ENCODE data around the gene MEOX1.
"Not testable (repeated sequence)": the region's sequence is repeated elsewhere in the genome, so short reads cannot be mapped to it uniquely, and the experiment has no call there.

The MEOX1 gene

DNA sequence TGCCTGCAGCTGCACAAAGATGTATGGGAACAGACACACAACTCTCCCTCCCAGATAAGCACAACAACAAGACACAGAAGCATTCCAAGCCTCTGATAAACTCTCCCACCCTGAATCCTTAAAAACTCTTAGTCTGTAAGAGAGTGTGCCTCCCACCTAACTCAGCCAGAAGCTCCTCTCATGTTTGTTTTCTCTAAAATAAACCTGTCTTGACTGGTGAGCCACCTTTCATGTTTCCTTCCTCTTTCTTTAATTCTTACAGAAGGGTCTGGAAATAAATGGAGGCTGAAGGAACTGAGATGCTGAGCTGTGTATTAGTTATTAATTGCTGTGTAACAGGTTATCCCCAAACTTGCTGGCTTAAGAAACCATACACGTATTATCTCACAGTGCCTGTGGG, 57.2 kb downstream of the MEOX1 start:
- Histone ChIP-seq H3K4me1 (ENCODE audit: control insufficient read depth, insufficient read depth, low read length) (peaks cover 11% of the 10 kb centered on the region), H3K27ac (ENCODE audit: low read depth, low read length) (no peak overlapping the region), H3K27me3 (ENCODE audit: control insufficient read depth, insufficient read depth, low read length) (no peaks in the 10 kb centered on the region), H3K9ac (ENCODE audit: low read length) (no peak overlapping the region), H3K4me3 (ENCODE audit: low read length) (no peak overlapping the region), H3K36me3 (ENCODE audit: control insufficient read depth, insufficient read depth, low read length) (no peaks in the 10 kb centered on the region)

DNA sequence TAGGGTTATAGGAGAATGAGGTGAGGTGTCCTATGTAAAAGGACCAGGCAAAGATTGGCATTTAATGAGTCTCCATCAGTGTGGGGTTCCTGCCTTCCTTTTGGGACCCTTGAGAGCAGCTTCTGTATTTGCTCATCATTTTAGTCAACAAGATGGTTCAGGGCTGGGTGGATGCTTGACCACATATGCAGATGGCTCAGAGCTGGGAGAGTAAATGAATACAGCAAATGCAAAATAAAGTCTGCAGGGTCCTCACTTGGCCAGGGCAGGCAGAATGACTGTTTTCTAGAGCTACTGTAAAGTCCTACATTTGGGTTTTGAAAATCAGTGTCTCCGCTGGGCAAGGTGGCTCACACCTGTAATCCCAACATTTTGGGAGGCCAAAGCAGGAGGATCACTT, 58.4 kb downstream of the MEOX1 start:
- Histone ChIP-seq H3K9ac (ENCODE audit: low read length) (no peak overlapping the region), H3K27ac (ENCODE audit: low read depth, low read length) (no peak overlapping the region), H3K4me3 (ENCODE audit: low read length) (no peak overlapping the region), H3K27me3 (ENCODE audit: control insufficient read depth, insufficient read depth, low read length) (no peaks in the 10 kb centered on the region), H3K4me1 (ENCODE audit: control insufficient read depth, insufficient read depth, low read length) (peaks cover 14% of the 10 kb centered on the region), H3K36me3 (ENCODE audit: control insufficient read depth, insufficient read depth, low read length) (no peaks in the 10 kb centered on the region)

DNA sequence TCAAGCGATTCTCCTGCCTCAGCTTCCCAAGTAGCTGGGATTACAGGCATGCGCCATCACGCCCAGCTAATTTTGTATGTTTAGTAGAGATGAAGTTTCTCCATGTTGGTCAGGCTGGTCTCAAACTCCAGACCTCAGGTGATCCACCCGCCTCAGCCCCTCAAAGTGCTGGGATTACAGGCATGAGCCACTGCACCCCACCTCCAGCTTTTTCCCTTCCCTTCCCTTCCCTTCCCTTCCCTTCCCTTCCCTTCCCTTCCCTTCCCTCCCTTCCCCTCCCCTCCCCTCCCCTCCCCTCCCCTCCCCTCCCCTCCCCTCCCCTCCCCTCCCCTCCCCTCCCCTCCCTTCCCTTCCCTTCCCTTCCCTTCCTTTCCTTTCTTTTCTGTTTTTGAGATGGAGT, 59.2 kb downstream of the MEOX1 start:
- H3K27me3 ChIP-seq (ENCODE audit: control insufficient read depth, insufficient read depth, low read length); H3K9ac ChIP-seq (ENCODE audit: low read length); H3K36me3 ChIP-seq (ENCODE audit: control insufficient read depth, insufficient read depth, low read length); H3K27ac ChIP-seq (ENCODE audit: low read depth, low read length); H3K4me3 ChIP-seq (ENCODE audit: low read length): not testable (repeated sequence)
- H3K4me1 ChIP-seq (ENCODE audit: control insufficient read depth, insufficient read depth, low read length): peaks cover 14% of the 10 kb centered on the region

DNA sequence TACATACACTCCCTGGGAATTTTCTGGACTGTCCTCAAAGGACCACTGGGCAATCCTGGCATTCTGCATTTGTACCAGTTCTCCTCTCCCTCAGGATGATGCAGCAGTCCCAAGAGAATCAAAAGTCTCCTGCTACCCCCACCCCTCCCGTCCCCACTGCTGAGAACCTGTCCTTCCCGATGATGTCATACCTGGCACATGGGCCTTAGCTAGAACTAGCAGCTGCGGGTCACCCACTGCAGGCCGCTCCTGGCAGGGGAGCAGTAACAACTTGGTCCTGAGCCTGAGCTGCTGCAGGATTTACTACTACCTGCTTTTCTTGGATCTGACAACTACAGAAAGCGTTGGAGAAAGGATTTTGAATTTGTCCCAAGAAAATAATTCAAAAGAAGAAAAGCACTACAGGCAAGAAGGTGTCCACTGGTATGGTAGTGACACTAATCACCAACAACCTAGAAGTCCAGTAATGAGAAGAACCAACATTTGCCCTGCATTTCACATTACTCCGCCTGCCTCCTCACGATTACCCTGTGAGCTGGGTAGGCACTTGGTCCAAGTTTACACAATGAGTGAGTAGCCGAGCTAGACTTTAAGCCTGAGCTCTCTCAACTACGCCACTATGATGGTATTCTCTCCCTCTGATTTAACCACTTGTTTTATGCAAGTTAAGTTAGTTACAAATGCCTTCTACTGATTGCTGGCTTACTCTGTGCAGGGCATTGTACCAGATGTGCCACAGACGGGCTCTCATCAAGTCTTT, 60.3 kb downstream of the MEOX1 start:
- Histone ChIP-seq H3K4me1 (ENCODE audit: control insufficient read depth, insufficient read depth, low read length) (peaks cover 14% of the 10 kb centered on the region), H3K27me3 (ENCODE audit: control insufficient read depth, insufficient read depth, low read length) (no peaks in the 10 kb centered on the region), H3K4me3 (ENCODE audit: low read length) (no peak overlapping the region), H3K36me3 (ENCODE audit: control insufficient read depth, insufficient read depth, low read length) (no peaks in the 10 kb centered on the region), H3K27ac (ENCODE audit: low read depth, low read length) (peak overlapping the region; percentile 75), H3K9ac (ENCODE audit: low read length) (no peak overlapping the region)

DNA sequence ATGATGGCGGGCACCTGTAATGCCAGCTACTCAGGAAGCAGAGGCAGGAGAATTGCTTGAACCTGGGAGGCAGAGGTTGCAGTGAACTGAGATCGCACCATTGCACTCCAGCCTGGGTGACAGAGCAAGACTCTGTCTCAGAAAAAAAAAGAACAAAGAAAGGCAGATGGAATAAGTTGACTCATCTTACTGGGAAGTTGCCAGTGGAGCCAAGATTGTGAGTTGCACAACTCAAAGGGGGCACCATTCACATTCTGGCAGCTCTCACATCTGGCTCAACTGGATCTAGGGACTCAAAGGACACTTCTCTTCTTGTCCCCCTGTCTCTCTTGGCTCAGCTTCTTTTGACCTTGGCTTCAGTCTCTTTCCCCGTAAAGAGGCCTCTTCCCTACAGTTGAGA, 61.9 kb downstream of the MEOX1 start:
- H3K4me3 ChIP-seq (ENCODE audit: low read length): no peak overlapping the region
- H3K4me1 ChIP-seq (ENCODE audit: control insufficient read depth, insufficient read depth, low read length): peaks cover 14% of the 10 kb centered on the region
- H3K27me3 ChIP-seq (ENCODE audit: control insufficient read depth, insufficient read depth, low read length): no peaks in the 10 kb centered on the region
- no peak overlapping the region for H3K27ac ChIP-seq (ENCODE audit: low read depth, low read length)
- no peak overlapping the region for H3K9ac ChIP-seq (ENCODE audit: low read length)
- no peaks in the 10 kb centered on the region for H3K36me3 ChIP-seq (ENCODE audit: control insufficient read depth, insufficient read depth, low read length)

DNA sequence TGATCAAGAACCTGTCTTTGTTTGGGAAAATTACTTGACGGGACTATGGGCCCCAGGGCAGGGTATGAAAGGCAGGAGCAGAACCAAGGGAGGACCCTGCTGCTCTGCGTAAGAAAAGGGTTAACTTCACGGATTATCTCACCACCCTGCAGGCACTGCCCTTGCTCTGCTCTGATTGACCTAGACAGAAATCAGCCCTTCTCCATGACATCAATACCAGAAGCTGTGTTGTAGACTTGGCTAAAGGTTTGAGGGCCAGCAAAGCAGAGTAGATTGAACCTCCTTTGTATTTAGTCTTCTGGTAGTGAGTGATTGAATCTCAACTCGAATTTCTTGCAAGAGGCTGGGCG, 62.7 kb downstream of the MEOX1 start:
- Histone ChIP-seq H3K27me3 (ENCODE audit: control insufficient read depth, insufficient read depth, low read length) (no peaks in the 10 kb centered on the region), H3K36me3 (ENCODE audit: control insufficient read depth, insufficient read depth, low read length) (no peaks in the 10 kb centered on the region), H3K9ac (ENCODE audit: low read length) (no peak overlapping the region), H3K4me1 (ENCODE audit: control insufficient read depth, insufficient read depth, low read length) (peaks cover 14% of the 10 kb centered on the region), H3K4me3 (ENCODE audit: low read length) (no peak overlapping the region), H3K27ac (ENCODE audit: low read depth, low read length) (no peak overlapping the region)

DNA sequence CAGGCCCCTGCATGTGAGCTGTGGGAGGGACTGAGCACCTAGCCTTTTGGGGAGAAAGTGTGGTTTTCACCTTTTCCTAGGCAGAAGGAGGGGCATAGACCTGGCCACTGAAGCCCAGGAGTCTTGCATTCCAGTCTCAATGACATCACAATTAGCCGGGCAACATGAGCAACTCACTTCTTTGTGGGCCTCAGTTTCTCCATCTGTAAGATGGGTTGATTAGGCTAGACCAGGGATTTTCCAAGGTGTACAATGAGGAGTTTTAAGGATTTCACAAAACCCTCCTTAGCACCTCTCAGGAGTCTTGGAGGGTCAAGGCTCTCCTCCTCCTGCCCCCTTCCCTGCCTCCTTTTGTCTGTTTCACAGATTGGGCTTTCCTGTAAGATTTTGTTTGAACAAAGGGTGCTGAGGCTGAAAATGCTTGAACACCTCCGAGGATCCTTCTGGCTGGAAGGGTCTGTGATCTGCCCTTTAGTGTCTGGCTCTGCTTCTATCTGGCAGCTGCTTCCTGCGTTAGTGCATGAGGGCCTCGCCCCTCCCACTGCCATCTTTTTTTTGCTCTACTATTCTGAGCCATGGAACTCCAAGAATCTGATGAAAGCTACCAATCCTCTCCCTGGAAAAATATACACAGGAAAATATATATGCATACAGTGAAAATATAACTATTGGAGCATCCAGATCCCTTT, 63.2 kb downstream of the MEOX1 start:
- Histone ChIP-seq H3K9ac (ENCODE audit: low read length) (no peak overlapping the region), H3K27me3 (ENCODE audit: control insufficient read depth, insufficient read depth, low read length) (no peaks in the 10 kb centered on the region), H3K4me3 (ENCODE audit: low read length) (no peak overlapping the region), H3K27ac (ENCODE audit: low read depth, low read length) (no peak overlapping the region), H3K36me3 (ENCODE audit: control insufficient read depth, insufficient read depth, low read length) (no peaks in the 10 kb centered on the region), H3K4me1 (ENCODE audit: control insufficient read depth, insufficient read depth, low read length) (peaks cover 14% of the 10 kb centered on the region)

DNA sequence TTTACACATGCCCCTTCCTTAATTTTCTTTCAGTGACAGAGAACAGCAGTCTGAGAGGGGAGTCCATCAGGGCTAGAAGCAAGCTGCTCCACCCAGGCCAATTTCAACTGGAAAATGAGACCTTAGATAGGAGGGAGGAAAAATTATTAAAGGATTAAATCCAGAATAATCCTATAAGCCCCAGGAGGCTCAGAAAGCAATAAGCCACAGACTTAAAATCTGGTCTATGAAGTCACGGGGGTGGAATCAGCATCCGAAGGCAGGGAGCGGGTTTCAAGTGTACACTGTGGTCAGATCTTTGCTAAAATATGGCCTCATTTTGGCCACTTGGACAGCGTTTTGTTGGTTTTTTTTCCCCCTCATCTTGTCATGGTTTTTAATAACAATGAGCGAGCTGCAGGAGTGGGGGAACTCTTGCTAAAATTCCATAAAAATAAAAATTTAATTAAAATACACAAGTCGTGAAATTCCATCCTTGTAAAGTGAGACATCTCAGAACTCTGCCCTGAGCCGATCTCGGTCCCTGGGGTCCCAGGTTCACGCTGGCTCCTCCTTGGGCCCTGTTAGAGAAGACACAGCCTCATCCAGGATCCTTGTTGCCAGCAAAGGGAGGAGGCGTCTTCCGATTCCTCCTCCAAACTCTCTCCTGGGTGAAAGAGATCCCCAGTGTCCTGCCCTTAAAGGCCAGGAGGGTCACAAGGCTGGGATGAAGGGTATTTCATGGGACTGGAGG, 63.9 kb downstream of the MEOX1 start:
- Histone ChIP-seq H3K27ac (ENCODE audit: low read depth, low read length) (no peak overlapping the region), H3K4me3 (ENCODE audit: low read length) (no peak overlapping the region), H3K4me1 (ENCODE audit: control insufficient read depth, insufficient read depth, low read length) (peaks cover 14% of the 10 kb centered on the region), H3K9ac (ENCODE audit: low read length) (no peak overlapping the region), H3K27me3 (ENCODE audit: control insufficient read depth, insufficient read depth, low read length) (no peaks in the 10 kb centered on the region), H3K36me3 (ENCODE audit: control insufficient read depth, insufficient read depth, low read length) (no peaks in the 10 kb centered on the region)

DNA sequence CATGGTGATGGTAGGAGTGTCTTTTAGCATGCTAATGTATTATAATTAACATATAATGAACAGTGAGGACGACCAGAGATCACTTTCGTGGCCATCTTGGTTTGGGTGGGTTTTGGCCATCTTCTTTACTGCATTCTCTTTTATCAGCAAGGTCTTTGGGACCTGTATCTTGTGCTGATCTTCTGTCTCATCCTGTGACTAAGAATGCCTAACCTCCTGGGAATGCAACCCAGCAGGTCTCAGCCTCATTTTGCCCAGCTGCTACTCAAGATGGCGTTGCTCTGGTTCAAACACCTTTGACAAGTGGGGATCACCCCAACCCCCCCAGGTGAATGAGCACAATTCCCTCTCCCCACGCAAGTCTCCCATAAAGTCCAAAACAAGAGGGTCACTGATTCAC, 66.3 kb downstream of the MEOX1 start:
- no peak overlapping the region for H3K27ac ChIP-seq (ENCODE audit: low read depth, low read length)
- H3K4me1 ChIP-seq (ENCODE audit: control insufficient read depth, insufficient read depth, low read length): peaks cover 14% of the 10 kb centered on the region
- H3K4me3 ChIP-seq (ENCODE audit: low read length): no peak overlapping the region
- no peak overlapping the region for H3K9ac ChIP-seq (ENCODE audit: low read length)
- no peaks in the 10 kb centered on the region for H3K36me3 ChIP-seq (ENCODE audit: control insufficient read depth, insufficient read depth, low read length)
- H3K27me3 ChIP-seq (ENCODE audit: control insufficient read depth, insufficient read depth, low read length): no peaks in the 10 kb centered on the region

DNA sequence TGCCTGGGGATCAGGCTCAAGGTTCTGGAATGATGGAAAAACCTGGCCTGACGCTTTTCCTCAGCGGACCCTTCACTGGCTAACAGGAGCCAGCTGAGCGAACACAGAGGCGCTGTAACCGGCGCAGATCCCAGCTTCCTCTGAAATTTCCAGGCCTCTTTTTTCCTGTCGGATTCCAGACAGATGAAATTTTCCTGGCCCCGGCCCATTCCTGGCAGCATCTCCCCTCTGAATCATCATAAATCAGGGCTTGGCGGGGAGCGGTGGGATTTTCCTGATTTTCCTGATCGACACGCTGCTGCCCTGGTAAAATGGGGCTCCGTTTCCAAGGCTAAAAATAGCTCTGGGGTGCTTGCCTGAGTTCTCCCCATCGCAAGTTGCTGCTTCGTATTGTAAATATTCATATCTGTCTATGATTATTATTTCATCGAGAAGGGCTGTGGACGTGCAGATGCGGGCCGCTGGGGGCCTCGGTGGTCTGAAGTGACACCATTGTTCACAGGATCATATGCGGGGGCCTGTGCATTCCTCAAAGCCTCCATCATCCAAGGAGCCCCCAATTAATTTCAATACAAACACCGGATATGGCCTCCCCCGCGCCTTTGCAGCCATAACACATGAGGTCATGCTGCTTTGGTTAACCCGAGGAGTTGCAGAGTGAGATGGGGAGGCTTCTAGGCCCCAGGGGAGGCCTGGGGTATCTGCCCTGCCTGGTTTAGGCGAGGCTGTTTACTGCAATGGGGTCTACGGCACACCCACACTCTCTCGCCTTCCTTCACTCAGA, 69.8 kb downstream of the MEOX1 start:
- H3K27me3 ChIP-seq (ENCODE audit: control insufficient read depth, insufficient read depth, low read length): no peaks in the 10 kb centered on the region
- no peak overlapping the region for H3K9ac ChIP-seq (ENCODE audit: low read length)
- peak overlapping the region; percentile 78 for H3K27ac ChIP-seq (ENCODE audit: low read depth, low read length)
- H3K4me1 ChIP-seq (ENCODE audit: control insufficient read depth, insufficient read depth, low read length): peaks cover 11% of the 10 kb centered on the region
- H3K4me3 ChIP-seq (ENCODE audit: low read length): no peak overlapping the region
- no peaks in the 10 kb centered on the region for H3K36me3 ChIP-seq (ENCODE audit: control insufficient read depth, insufficient read depth, low read length)

DNA sequence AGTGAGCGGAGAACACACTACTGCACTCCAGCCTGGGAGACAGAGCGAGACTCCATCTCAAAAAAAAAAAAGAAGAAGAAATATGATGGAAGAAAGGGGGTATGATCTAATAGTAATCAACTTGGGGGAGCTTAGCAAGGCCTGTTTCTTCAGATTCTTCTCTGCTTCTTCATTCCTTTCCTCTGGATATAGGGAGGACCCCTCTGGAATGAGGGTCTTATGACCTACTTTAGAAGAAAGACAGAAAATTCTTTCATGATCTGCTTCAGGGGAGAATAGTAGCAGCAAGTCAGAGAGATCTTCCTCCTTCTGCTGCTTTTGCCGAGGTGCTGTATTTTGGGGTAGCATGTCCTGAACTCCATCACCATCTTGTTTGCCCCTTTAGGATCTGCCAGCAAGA, 70.7 kb downstream of the MEOX1 start:
- Histone ChIP-seq H3K4me3 (ENCODE audit: low read length) (no peak overlapping the region), H3K27me3 (ENCODE audit: control insufficient read depth, insufficient read depth, low read length) (no peaks in the 10 kb centered on the region), H3K4me1 (ENCODE audit: control insufficient read depth, insufficient read depth, low read length) (peaks cover 11% of the 10 kb centered on the region), H3K9ac (ENCODE audit: low read length) (peak overlapping the region; percentile 30), H3K27ac (ENCODE audit: low read depth, low read length) (peak overlapping the region; percentile 78), H3K36me3 (ENCODE audit: control insufficient read depth, insufficient read depth, low read length) (no peaks in the 10 kb centered on the region)
